Epithelial cell of esophagus (primary cell): ENCODE results near the gene ZNF827.
A peak's percentile ranks its signal among the peaks of the same experiment; 100 is the strongest.

ENCODE experiments used
- DNase-seq: peaks from one replicate; pipeline ENCODE4 v3.0.0; 2010; ENCODE audit warnings: low read depth
- H3K4me3 ChIP-seq: 2 replicates; pipeline ENCODE4 v1.5.1; 2011; ENCODE audit warnings: mild to moderate bottlenecking, low read length, control low read depth
- TF ChIP-seq, protein P1 (sequence below): IDR thresholded peaks from 2 replicates; pipeline ENCODE4 v1.5.1; 2011; ENCODE audit warnings: low read depth, mild to moderate bottlenecking, low read length, control low read depth, inconsistent platforms; ENCODE audit not compliant: insufficient read depth; ENCODE audit errors: missing control alignments

ZNF827 gene

DNA sequence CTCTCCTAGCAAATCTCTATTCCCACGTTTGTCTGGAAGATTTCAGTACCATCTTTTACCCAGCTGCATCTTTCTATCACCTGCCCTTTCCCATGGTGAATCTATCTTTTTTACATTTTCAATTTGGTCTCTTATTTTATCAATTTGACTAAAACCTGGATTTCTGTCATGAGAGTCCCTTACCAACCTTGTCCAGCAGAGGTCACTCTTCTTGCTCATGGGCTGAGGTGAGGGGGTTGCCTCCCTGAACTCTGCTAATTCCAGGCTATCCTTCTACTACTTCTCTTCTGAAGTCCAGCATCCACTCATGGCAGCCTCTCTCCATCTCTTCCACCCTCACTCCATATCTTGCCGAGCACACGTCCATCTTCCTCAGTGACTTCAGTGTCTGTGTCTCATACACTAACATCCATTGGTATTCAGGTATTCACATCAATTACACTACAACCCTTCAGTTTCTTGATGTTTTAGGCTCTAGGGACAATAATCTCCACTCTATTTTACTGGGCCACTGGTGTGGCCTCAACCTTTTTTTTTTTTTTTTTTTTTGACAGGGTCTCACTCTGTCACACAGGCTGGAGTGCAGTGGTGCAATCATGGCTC lies 17.8 kb upstream of the ZNF827 start:
- DNase-seq = peak; percentile 44
- TF ChIP-seq, protein P1, sequence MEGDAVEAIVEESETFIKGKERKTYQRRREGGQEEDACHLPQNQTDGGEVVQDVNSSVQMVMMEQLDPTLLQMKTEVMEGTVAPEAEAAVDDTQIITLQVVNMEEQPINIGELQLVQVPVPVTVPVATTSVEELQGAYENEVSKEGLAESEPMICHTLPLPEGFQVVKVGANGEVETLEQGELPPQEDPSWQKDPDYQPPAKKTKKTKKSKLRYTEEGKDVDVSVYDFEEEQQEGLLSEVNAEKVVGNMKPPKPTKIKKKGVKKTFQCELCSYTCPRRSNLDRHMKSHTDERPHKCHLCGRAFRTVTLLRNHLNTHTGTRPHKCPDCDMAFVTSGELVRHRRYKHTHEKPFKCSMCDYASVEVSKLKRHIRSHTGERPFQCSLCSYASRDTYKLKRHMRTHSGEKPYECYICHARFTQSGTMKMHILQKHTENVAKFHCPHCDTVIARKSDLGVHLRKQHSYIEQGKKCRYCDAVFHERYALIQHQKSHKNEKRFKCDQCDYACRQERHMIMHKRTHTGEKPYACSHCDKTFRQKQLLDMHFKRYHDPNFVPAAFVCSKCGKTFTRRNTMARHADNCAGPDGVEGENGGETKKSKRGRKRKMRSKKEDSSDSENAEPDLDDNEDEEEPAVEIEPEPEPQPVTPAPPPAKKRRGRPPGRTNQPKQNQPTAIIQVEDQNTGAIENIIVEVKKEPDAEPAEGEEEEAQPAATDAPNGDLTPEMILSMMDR = peak; percentile 68
- no peak overlapping the region for H3K4me3 ChIP-seq

DNA sequence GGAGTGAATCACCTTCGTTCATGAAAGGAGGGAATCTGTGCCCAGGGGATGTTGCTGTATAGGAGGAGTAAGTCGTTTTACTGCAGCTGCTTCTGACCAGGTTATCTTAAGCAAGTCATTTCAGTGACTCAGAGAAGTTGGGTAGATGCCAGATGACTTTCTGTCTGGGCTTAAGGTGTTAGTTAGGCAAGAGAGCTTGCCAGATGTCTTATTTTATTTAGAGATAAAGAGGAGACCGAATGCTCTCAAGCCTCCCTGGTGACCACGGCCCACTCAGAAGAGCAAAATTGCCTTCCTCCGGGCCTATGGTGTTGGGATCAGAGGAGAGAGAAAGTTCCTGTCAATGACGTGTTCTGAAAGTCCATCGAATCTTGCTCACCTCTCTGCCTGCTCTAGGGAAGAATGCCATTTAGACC lies 16.3 kb upstream of the ZNF827 start:
- H3K4me3 ChIP-seq = no peak overlapping the region
- peak; percentile 99 for DNase-seq
- TF ChIP-seq, protein P1 = no peak

DNA sequence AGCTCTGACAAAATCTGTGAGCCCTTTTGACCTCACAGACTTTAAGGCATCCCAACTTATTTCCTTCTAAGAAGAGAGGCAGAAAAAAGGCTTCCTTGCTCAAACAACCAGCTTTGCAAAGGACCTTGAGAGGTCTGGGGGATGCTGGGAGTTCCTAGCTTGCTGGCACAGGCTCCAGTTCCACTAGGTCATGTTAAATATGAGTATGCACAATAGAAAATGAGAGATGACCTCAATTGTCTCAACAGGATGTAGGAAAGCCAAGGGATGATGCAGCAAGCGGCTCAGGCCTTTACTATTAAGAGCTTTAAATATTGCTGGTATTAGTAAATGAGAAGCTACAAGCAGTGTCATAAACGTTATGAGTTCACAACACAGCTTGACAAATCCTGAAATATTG lies 13.3 kb upstream of the ZNF827 start:
- H3K4me3 ChIP-seq = no peak overlapping the region
- TF ChIP-seq, protein P1 = no peak
- DNase-seq = peak; percentile 28

DNA sequence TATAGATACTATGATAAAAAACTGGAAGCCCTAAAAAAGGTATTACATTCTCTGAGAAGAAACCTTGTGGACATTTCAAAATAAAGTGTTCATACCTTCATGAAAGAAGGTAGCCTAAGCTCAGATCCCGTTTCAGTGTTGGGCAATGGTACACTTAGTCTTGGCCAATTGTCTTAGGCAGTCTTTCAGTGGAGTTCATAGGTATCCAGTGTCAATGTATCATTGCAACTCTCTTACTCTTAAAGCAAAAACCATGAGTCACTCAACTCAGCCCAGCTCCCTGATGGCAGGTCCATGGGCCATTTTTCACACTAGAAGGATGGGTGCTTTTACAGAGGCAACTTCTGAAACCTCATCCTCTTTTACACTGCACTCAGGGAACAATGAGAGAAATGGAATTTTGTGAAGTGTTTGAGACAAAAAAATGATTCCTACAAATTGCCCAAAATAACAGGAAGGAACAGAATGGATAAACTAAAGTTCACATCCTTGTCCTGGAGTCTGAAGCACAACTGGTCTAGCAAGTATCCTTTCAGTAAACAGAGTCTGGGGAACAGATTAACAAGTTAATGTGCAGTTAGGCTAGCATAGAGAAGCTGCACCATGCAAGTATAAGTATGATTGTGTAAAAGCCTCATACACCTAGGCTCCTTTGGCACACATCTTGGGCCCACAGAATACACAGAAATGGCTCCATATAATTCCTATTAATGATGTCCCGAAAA lies 7.0 kb upstream of the ZNF827 start:
- TF ChIP-seq, protein P1 = no peak
- no peak overlapping the region for H3K4me3 ChIP-seq
- peak; percentile 86 for DNase-seq

DNA sequence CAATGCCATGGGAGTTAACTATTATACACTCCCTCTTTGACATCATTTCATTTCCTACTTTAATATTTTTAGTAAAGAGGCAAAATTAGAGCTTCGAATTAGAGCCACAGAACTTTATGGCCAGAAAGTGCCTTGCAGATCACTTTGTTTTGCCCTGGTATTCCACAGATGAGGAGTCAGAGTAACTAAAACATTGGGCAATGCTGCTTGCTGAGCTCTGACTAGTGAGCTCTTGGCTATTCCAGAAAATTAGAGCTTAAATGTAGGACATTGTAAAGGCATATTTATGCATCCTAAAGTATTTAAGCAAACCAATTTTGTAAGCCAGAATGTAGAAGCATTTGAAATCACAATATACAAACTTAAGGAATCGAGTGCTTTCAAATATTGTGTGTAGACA lies 6.3 kb upstream of the ZNF827 start:
- DNase-seq = no peak
- TF ChIP-seq, protein P1 = no peak
- H3K4me3 ChIP-seq = no peak overlapping the region

DNA sequence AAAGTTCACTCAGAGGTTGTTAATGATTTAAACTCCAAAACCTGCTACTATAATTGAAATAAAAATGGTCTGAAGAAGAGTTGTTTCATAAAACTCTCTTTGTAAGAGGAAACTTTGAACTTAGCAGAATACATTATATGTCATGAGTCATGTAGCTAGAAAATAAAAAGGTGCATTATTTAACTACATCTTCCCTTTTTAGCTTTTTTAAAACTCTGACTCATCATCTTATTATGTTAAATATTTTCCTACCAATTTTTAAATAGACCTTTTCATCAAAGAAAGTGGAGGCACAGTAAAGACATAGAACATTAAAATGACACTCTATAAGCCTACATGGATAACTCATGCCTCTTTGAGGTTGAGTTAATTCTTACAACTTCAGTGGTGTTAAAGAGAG lies 1.2 kb upstream of the ZNF827 start:
- TF ChIP-seq, protein P1 = no peak
- H3K4me3 ChIP-seq = no peak overlapping the region
- DNase-seq = no peak

DNA sequence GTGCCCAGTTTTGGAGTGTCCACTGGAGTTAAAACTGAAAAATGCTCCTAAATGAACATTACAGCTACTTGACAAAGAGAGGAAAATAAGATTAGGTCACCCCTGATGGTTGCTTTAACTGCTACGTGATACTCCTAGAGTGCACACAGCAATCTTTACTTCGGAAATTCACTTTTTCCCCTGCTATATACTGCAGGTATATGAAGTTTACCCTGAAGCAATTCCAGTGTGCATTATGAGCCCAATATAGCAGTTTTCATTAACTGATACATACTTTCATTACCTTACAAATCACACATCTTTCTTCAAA lies 773 bp upstream of the ZNF827 start:
- DNase-seq = no peak
- H3K4me3 ChIP-seq = no peak overlapping the region
- TF ChIP-seq, protein P1 = no peak
